Astrocyte (in vitro differentiated cells and primary cell): ENCODE results near the gene ADAM8.

ENCODE experiments used
- CTCF ChIP-seq: IDR thresholded peaks from 2 replicates; pipeline ENCODE4 v1.5.1; 2011; ENCODE audit warnings: low read depth, mild to moderate bottlenecking, inconsistent platforms, low read length, moderate library complexity; ENCODE audit not compliant: insufficient read depth
- EZH2 ChIP-seq: IDR thresholded peaks from 2 replicates; pipeline ENCODE4 v1.6.1; 2012; ENCODE audit warnings: mild to moderate bottlenecking, low read length, inconsistent platforms; ENCODE audit not compliant: insufficient read depth

- TF ChIP-seq CTCF (no peak), EZH2 (no peak)
These were observed 40.1 kb upstream of the ADAM8 start for GRCh38 chr10:133316732-133317131.
